Measurements from ENCODE around the gene PLEKHG1.

PLEKHG1 gene

GRCh38 chr6:150599199-150600009 lies at the start of gene PLEKHG1:
Gene PLEKHG1 (plus strand): TSS chr6:150599885. CDS start chr6:150733682, 133,797 bp downstream.
- DNase-seq = peak in 1 of 4 experiments; percentile 39

DNA sequence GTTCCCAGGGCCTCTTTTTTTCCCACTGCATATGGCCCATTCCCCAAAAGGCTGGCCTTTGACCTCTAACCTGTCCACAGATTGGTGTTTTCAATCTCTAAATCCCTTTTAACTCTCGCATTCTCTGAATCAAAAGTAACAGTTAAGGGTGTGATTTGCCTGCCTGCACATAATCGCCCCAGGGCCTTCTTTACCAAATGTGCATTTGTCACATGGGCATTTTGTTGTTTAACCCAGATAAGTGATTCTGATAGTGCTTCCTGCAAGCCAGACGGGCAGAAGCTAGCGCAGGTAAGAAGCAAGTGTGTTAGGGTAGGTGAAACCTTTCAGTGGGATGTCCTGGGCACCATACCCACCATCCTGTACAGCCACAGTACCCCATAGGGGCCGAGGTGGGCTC lies 49.4 kb upstream of the PLEKHG1 start:
- DNase-seq = no peak

GRCh38 chr6:150557043-150557599 lies 42.6 kb upstream of the PLEKHG1 start:
- no peak for DNase-seq

DNA sequence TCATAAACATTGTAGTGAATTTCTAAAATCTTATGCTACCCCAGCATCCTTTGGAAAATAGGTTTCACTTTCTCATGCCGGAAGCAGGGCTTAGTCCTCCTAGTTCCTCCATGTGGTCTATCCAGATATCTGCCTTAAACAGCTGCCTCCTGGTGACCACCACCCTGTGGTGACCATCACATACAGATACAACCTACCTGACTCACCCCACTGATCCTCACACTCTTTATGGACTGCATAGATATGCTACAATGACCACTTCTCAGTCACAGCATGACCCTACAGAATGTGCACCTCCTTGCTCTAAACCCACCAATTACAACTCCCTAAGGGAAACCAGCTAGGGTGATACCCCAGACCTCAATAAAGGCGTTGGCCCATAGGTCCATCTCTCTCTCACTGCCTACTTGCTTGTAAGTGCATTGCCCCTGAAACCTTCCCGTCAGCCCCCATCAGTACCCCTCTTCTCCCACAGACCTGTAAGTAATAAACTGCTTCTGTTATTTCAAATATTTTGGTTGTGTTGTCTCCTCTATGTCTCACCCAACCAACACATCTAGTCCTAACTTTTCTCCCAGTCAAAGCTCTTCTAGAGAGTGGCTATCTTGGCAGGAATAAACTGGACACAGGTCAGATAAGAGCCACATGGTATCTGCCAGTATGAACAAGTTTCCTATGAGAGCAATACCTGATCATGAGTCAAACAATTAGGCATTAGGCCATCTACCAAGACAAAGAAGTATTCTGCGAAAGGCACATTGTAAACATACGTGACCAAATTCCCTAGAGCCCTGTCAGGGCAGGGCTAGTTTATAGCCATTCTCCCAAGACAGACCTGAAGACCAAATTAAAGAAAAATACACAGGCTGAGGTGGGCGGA lies 39.4 kb upstream of the PLEKHG1 start:
- no peak for DNase-seq

DNA sequence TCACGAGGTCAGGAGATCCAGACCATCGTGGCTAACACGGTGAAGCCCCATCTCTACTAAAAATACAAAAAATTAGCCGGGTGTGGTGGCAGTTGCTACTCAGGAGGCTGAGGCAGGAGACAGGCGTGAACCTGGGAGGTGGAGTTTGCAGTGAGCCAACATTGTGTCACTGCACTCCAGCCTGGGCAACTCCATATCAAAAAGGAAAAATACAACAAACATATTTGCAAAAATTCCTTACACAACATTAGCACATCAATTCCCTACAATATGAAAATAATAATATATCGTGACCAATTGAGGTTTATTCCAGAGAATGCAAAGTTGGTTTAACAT lies 38.8 kb upstream of the PLEKHG1 start:
- DNase-seq = no peak

DNA sequence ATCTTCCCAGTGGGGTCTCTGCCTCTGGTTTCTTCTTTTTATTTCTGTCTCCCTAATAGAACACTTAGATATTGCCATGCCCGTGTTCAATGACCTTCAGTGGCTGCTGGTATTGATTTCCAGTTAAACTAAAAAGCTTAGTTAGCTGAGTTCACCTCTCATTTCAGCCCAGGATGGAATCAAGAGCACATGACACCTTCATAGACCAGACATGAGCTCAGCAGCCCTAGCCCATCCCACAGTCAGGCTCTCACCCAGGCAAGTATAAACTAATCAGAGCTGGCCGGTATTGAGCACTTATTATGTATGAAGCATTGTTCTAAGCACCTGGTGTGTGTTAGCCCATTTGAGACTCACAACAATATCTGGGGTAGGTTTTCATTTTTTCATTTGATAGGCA lies 33.7 kb upstream of the PLEKHG1 start:
- DNase-seq = no peak

- DNase-seq = no peak
These were observed 33.2 kb upstream of the PLEKHG1 start for GRCh38 chr6:150566486-150566885.

DNA sequence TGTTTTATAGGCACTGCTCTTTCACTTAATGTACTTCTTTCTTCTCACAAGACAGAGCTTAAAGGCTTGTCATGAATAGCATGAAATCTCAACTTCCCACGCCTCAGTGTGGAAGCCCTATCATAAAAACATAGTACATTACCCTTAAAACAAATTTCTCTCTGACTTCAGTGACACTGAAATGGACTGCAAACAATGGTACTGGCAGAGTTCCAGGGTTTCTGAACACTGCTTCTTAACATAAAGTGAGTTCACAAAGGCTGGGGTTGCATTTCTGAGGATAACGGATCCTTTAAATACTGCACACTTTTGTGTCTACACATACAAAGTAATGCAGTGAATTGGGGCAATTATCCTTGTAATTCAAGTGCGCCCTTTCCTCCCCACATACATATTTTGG lies 32.3 kb upstream of the PLEKHG1 start:
- no peak for DNase-seq

DNA sequence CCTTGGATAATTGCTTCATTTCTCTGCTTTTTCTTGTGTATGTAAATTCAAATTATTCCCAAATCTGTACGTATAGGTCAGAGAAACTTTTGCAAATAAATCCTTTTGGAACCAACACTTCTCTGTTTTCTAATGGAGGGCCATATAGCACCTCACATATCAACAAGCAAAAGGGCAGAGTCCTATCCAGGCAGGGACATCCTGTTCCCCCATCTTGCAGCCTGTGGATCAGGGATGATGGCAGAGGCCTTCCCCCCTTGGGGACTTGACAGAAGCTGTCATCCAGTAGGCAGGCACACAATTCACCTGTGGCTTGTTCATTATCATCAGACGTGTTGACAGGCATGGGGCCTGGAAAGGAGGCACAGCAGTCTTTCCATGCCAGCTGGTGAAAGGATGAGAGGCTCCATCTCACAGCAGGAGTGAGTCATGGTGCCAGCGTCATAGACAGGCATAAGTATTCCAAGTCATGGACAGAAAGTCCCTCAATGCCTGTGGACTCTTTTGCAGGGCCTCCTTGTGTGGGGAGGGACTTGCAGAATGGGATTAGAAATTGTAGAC lies 31.8 kb upstream of the PLEKHG1 start:
- no peak for DNase-seq

GRCh38 chr6:150568560-150568959 lies 31.1 kb upstream of the PLEKHG1 start:
- no peak for DNase-seq

DNA sequence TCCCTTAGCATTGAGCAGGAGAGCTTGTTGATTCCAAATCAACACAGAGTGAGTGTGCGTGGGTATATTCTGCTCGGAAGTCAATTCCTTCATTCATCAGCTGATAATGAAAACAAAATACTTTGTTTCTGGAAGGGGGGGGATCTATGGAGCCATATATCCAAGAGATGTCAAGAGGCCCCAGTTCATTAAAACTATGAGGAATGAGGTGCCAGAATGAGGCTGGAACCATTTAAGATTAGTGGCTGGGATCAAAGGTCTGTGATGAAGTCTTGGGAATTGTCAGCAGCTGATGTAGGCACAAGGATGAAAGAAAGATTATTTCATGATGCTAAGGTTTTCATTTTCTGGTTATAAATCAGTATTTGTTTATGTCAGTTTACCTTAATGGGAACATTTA lies 30.5 kb upstream of the PLEKHG1 start:
- DNase-seq = no peak

GRCh38 chr6:150573041-150573681 lies 26.5 kb upstream of the PLEKHG1 start:
- no peak for DNase-seq

DNA sequence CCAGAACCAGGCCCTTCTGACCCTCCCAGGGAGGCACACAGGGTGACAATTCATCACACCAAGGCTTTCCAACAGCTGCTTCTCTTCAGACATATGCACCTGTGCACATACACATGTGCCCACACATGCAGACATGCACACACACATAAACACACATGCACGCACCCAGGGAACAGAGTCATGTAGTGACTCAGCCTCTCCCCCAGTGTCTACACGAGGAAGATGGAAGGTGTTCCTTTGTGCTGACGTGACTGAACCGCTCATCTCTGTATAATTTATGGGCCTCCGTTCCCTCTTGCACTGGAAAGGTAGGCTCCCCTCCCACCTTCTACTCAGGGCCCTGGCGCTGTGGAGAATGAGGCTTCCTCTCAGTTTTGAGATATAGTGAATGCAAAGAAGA lies 23.8 kb upstream of the PLEKHG1 start:
- no peak for DNase-seq

DNA sequence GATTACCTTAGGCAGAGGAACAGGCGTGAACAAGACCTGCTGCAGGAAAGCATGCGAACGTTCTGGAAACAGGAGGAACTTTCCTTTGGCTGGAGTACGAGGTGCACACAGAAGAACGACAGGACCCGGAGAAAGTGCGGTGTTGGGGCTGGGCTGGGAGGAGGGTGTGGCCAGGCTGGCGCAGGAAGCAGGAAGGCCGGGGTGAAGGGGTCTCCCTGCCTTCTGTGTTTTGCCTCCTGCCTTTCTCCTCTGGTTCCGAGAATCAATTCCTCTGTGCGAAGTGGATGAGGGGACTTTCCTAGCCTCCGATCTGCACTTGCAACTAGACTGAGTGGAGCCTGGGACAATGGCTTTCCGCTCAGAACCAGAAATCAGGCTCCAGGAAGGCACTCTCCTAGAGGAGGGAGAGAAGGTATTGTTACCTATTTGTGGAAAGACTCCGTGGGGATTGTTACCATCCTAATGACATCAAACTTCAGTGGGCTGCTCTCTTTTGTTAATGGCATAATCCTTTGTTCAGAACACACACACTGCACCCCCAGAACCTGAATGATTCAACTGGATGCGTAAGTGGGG lies 22.9 kb upstream of the PLEKHG1 start:
- DNase-seq = no peak

GRCh38 chr6:150579611-150580010 lies 20.1 kb upstream of the PLEKHG1 start:
- DNase-seq = no peak

GRCh38 chr6:150580489-150580888 lies 19.2 kb upstream of the PLEKHG1 start:
- no peak for DNase-seq

- DNase-seq = no peak
These were observed 15.6 kb upstream of the PLEKHG1 start for GRCh38 chr6:150584065-150584464.

DNA sequence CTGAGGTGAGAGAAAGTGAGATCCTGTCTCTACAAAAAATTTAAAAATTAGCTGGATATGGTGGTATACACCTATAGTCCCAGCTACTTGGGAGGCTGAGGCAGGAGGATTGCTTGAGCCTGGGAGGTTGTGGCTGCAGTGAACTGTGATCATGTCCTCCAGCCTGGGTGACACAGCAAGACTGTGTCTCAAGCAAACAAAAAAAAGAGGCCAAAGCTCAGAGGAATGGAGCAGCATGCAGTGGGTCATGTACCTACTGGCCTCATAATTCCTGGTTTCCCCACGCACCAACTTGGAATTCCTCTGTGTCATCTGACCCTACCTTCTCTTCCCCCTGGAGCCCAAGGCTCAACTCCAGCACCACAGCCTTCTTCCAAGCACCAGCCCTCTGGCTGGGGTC lies 15.1 kb upstream of the PLEKHG1 start:
- DNase-seq = no peak

DNA sequence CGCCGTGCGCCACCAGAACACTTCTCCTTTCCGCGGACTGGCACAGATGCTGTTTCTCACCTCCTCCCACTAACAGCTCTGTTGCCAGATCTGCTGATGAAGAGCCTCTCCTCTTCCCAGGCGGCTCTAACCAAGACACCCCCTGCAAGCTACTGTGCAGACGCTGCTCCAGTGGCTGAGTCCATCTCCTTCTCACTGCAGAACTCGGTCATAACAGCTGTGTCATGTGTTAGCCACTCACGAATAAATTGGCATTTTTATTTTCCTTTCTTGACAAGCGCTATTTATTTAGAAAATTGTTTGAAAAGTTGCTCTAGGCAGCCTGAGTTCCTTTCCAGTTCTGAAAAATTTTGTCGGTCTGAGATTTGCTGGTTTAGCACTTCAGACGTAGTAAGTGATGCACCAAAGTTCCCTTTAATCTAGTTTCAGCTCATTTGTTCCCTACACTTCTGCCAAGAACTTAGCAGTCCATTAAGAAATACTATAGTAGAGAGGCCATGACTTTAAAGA lies 12.8 kb upstream of the PLEKHG1 start:
- DNase-seq = no peak

GRCh38 chr6:150587637-150588036 lies 12.0 kb upstream of the PLEKHG1 start:
- DNase-seq = no peak

GRCh38 chr6:150588888-150589499 lies 10.7 kb upstream of the PLEKHG1 start:
- DNase-seq = no peak

DNA sequence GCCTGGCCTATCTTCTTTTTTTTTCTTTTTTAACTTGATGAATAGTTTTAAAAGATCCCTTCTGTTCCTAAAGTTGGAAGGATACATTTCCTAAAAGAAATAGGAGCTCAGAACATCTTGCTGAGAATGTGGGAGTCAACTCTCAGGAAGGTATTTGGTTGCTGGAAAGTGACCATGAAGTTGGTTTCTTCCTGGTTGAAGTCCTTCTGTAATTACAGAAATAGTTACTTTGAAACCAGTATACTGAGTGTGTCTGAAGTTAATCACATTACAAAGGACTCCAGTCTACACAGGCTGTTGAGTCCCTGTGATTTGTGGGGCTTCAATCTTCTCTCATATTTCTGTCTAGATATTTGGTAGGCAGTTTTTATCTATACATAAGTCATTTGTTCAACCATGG lies 9.8 kb upstream of the PLEKHG1 start:
- DNase-seq = no peak
